Kidney capillary endothelial cell (primary cell): ENCODE measurements around the gene PLAAT5.

Source experiments
- DNase-seq: peaks from one replicate; pipeline ENCODE4 v3.0.0-alpha.2; 2018; ENCODE audit warnings: low spot score

PLAAT5 gene

GRCh38 chr11:63512816-63513215, 21.8 kb upstream of the PLAAT5 start:
- no peak for DNase-seq

GRCh38 chr11:63511048-63511748, 20.2 kb upstream of the PLAAT5 start:
- no peak for DNase-seq

GRCh38 chr11:63510360-63511047, 19.5 kb upstream of the PLAAT5 start:
- no peak for DNase-seq

- DNase-seq: no peak
These were observed 17.8 kb upstream of the PLAAT5 start for GRCh38 chr11:63508745-63509144.

DNA sequence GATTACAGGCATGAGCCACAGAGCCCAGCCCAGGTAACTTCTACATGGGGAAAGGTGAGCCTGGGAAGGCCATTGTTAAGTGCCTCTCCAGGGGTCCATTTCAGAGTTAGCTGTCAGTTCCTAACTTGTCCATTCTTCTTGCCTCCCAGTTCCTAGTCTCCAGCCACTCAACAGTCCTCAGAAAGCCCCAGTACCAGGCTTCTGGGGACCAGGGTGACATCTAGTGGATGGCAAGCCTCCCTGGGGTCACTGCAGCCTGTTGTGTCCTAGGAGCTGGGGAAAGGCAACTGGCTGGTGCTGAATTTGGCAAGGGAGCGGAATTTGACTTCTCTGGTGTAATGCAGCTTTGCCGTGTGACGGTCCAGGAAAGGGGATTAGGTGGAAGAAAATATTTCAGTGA, 17.0 kb upstream of the PLAAT5 start:
- no peak for DNase-seq

- DNase-seq: no peak
These were observed 16.5 kb upstream of the PLAAT5 start for GRCh38 chr11:63507511-63507910.

DNA sequence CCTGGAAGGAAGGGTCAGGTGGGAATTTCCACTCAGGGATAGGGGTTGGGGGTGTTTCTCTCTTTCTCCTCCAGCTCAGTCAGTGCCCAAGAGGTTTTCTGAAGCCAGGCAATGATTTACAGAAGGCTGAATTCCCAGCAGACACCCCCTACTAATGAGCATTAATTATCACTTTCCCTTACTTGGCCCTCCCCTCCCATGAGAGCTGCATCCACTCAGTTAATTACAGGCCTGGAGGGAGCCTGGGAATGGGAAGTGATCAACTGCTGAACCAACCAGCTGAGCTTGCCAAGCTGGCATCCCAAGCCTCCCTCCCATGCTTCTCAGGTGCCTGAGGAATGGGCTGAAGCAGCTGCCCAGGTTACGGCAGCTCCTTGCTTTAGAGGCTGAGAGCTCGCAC, 15.9 kb upstream of the PLAAT5 start:
- no peak for DNase-seq

DNA sequence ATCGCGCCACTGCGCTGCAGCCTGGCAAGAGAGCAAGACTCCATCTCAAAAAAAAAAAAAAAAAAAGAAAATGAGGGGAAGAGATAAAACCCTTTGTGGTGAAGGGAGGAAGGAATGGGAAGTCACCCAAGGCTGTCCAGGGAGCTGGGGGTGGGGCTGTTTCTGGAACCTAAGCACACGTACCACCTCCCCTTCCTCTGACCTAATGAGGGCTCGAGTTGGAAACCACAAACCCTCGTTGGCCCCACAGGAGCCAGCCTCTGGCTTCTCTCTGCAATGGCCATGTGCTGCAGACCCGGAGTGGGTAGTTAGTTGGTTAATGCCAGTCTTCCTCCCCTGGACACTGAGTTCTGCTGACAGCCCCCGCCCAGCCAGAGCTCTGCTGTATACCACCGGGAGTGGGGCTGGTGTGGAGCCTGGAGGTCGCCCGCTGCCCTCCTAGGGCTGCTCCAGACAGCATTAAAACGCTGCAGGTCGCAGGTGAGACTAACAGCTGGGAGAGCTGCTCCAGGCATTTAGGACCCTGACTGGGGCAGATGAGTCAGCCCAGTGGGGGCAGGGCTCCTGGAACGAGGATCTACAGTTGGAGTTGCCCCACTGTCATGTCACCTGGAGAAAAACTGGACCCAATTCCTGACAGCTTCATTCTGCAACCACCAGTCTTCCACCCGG, 15.0 kb upstream of the PLAAT5 start, which contains the start of gene LGALS12:
Gene LGALS12 (plus strand): TSS at position 228 of the 672 bp plus-strand sequence. CDS start 375 bp downstream, at position 603.
- DNase-seq: no peak

- DNase-seq: no peak
These were observed 14.1 kb upstream of the PLAAT5 start for GRCh38 chr11:63504933-63505586.

DNA sequence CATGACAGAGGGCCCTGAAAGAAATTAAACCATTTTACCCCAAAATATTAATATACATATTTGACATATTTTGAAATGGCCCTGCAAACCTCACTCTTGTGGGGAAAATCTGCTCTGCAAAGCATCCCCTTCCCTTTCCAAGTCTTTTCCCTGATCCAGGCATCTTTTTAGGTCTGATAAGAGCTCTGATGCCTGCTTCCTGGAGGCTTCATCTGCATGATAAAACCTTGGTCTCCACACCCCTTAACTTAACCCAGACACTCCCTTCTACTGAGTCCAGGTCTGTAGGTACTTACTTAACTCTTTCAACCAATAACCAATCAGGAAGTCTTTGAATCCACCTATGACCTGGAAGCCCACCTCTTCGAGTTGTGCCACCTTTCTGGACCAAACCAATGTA, 13.1 kb upstream of the PLAAT5 start:
- no peak for DNase-seq

DNA sequence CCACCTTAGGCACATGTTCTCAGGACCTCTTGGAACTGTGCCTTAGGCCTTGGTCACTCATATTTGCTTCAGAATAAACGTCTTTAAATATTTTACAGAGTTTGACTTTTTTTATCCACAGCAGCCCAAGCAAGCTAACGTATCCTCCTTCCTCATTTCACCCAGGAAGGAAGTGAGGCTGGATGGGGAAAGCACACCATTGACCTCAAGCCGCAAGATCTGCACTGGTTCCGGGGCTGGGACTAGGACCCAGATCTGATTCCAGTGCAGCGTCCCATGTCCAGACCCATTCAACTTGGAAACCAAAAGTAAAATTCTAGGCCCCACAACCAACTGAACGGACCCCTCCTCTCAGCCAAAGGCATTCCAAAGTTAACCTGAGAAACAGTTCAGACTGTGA, 12.5 kb upstream of the PLAAT5 start:
- no peak for DNase-seq

DNA sequence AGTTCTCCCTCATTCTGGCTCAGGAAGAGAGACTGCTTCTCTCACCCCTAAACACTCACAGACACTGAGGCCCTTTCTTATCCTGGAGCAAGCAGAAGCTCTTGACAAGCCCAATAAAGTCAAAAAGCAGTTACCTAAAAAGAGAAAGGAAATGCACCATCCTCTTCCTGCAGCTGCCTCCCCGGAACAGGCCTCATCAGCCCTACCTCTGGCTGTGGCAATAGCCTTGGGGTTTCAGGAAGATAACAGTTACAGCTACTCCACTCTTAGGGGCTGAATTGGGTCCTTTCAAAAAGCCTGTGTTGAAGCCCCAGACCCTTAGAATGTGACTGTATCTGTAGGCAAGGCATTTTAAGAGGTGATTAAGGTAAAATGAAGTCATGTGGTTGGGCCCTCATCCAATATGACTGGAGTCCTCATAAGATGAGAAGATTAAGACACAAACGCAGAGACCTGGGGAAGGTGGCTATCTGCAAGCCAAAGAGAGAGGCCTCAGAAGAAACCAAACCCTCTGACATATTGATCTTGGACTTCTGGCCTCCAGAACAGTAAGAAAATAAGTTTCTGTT, 11.4 kb upstream of the PLAAT5 start:
- no peak for DNase-seq

GRCh38 chr11:63501236-63501635, 10.3 kb upstream of the PLAAT5 start:
- no peak for DNase-seq

GRCh38 chr11:63499874-63500273, 8.9 kb upstream of the PLAAT5 start:
- no peak for DNase-seq

- DNase-seq: no peak
These were observed 4.0 kb upstream of the PLAAT5 start for GRCh38 chr11:63494975-63495374.

- DNase-seq: no peak
These were observed 2.2 kb upstream of the PLAAT5 start for GRCh38 chr11:63493127-63493526.

DNA sequence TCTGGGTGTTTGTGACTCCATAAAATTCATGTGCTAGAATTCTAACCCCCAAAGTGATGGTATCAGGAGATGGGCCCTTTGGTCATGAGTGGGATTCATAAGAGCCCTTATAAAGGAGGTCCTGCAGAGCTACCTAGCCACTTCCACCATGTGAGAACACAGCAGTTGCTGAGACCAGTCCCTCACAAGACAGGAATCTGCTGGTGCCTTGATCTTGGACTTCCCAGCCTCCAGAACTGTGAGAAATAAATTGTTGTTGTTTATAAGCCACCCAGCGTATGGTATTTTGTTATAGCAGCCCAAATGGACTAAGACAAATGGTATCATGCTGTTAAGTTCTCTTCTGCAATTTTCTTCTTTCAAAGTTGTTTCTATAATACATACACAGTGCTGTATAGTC, 1.5 kb upstream of the PLAAT5 start:
- DNase-seq: no peak

DNA sequence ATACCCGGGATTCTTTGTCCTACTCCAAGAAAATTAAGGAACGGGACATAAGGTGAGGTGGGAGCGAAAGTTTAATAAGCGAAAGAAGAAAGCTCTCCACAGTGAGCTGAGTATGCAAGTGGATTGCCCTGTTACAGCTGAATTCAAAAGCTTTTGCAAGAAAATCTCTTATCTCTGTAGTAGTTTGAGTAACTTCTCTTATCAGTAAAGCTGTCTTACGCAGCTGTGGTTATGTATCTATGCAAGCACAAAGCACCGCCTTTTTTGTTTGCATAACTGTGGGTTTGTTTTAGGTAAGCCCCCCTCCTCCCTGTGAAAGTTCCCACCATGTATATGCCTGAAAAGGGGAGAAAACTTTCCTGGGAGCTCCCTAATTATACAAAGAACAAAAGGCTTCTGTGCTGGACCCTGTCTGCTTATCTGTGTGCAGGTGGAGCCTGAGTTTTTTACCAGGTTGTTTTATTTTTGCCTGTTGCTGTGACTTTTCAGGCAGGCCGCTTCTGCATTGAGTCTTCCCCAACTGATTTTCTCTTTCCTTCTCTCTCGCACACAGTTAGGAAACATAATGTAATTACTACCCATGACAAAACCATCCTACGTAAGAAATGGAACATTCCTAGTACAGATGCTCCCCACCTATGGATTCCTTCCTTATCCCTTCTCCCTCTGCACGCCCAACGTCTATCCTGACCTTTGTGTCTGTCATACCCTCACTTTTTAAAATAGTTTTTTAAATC, 837 bp upstream of the PLAAT5 start:
- DNase-seq: no peak

- DNase-seq: no peak
These were observed 247 bp upstream of the PLAAT5 start for GRCh38 chr11:63491240-63491587.

GRCh38 chr11:63489879-63490278, 1.1 kb downstream of the PLAAT5 start:
- DNase-seq: no peak

GRCh38 chr11:63488789-63489188, 2.2 kb downstream of the PLAAT5 start:
- DNase-seq: no peak

- no peak for DNase-seq
These were observed 5.2 kb downstream of the PLAAT5 start for GRCh38 chr11:63485777-63486176.
